Activated CD8-positive, alpha-beta memory T cell treated with anti-CD3 and anti-CD28 coated beads, Interleukin-2, amount 50 U/mL, for 4 hours (primary cell): Measurements from ENCODE around the gene FSTL3.
"Not testable (repeated sequence)": the region's sequence is repeated elsewhere in the genome, so short reads cannot be mapped to it uniquely, and the experiment has no call there.

ENCODE experiments used
- DNase-seq: peaks from one replicate; pipeline ENCODE4 v3.0.0-alpha.2; 2020

The FSTL3 gene

DNA sequence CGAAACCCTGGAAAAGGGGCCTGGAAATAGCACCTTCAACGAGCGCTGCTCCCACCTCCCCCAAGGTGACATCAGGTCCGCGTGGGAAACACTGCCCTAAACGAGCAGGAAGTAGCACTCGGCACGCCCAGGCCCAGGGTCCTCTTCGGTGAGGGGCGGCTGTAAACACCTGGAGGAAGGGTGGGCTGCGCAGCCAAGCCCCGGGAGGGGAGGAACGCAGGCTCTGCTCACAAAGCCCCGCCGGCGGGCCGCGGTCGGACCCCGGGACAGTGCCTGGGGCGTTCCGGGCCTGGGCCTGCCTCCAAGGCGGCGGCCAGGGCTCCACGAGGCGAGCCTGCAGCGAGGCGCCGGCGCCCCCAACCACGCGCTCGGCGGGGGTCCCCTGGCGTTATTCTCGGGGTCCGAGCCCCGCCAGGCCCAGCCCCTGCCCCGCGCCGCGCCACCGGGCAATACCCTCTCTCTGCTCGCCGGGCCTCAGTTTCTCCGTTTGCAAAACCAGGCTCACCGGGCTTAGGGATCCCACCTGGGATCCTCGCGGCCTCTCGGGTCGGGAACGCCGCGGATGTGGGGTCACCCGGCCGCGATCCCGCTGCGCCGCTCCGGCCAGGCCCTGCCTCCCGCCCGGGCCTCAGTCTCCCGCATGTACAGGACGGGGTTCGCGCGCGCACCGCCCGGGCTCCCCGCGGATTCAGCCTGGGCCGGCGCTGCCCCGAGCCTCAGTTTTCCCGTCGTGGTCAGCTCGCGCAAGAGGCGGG, 13.8 kb upstream of the FSTL3 start:
- peak; percentile 78 for DNase-seq

DNA sequence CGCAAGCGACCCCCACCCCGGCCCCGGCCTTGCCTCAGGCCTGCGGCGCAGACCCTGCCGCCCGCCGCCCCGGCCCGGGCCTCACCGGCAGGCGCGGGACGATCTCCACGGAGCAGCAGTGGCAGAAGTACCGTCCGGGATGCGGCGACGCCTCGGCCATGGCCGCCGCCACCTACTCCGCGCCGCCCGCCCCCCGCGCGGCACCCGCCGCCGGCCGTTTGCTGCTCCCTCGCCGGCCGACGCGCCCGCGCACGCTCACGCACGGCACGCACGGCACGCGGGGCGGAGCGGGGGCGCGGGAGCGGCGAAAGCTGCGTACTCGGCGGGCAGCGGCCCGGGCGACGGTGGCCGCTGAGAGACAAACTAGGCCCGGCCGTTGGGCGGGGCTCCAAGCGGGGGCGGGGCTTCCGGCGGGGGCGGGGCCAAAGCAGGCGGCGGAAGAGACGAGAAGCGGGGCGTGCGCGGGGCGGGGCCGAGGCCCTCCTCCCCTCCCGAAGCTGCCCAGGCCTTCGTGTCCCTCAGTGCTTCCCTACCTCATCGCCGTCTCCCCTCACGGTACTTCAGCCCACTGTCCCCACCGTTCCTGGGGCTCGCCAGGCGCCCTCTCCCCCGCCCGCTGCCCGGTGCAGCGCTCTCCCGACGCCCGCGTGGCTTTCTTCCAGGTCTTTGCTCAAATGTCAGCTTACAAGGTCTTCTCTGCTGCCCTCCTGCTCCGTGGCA, 13.1 kb upstream of the FSTL3 start, which contains the start of gene RNF126:
TSS of gene RNF126 (minus strand) at position 253 of the 720 bp plus-strand sequence. CDS start at position 160, 93 bp downstream.
- DNase-seq = peak; percentile 91

DNA sequence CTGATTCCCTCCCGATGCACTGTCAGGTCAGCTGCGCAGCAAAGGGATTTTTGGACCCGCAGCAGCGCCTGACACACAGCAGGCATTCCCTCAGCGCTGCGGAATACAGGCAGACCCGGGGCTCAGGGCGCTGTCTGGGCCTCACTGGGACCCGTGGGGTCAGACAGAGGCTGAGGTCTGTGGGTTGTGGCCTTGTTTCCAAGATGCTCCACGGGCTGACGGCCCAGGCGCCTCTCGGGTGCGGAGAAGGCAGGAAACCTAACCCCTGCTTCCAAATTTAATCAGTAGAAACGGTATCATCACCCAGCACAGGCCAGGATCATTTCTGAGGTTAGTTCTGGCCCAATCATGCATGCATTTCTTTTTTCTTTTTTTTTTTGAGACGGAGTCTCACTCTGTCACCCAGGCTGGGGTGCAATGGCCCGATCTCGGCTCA, 12.5 kb upstream of the FSTL3 start:
- DNase-seq = no peak

DNA sequence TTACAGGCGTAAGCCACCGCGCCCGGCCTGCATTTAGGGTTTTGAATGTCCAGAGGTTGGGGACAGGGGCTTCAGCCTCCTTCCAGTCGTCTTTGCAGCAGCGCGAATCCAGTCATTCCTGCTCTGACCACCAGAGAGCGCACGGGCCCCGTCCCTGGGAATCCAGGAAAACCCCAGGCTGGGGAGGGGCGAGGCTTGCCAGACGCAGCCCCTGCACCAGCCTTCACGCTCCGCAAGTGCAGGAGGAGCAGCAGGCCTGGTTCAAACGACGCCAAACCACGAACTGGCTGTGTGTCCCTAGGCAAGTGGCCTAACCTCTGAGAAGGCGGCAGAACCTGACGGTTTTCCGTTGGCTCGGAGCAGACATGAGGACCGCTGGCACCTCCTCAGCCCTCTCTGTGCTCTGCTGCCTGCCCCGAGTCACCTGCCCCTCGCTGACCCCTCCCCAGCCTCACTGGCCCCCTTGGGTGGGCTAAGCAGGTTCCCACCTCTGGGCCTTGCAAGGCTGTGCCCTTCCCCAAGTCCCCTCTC, 11.2 kb upstream of the FSTL3 start:
- peak; percentile 83 for DNase-seq

DNA sequence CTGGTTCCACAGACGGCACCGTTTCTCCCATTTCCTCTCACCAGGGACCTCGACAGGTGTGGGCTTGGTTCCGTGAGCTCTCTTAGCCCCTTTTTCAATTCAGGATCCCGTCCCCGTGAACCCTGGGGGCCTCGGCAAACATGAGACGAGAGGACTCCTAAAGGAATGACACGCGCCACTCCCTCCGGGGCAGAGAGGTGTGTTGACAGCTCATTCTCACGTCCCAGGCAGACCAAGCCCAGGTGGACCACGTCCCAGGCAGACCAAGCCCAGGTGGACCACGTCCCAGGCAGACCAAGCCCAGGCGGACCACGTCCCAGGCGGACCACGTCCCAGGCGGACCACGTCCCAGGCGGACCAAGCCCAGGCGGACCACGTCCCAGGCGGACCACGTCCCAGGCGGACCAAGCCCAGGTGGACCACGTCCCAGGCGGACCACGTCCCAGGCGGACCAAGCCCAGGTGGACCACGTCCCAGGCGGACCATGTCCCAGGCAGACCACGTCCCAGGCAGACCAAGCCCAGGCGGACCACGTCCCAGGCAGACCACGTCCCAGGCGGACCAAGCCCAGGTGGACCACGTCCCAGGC, 9.1 kb upstream of the FSTL3 start:
- DNase-seq = not testable (repeated sequence)

DNA sequence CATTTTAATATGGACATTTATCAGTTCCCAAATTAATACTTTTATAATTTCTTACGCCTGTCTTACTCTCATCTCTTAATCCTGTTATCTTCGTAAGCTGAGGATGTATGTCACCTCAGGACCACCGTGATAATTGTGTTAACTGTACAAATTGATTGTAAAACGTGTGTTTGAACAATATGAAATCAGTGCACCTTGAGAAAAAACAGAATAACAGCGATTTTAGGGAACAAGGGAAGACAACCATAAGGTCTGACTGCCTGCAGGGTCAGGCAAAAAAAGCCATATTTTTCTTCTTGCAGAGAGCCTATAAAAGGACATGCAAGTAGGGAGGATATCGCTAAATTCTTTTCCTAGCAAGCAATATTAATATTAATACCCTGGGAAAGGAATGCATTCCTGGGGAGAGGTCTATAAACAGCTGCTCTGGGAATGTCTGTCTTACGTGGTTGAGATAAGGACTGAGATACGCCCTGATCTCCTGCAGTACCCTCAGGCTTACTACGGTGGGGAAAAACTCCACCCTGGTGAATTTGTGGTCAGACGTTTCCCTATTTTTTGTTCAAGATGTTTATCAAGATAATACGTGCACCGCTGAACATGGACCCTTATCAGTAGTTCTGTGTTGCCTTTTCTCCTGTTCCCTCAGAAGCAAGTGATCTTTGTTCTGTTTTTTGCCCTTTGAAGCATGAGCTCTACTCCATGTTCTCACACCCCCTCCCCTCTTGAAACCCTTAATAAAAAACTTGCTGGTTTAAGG, 7.3 kb upstream of the FSTL3 start:
- DNase-seq = not testable (repeated sequence)

DNA sequence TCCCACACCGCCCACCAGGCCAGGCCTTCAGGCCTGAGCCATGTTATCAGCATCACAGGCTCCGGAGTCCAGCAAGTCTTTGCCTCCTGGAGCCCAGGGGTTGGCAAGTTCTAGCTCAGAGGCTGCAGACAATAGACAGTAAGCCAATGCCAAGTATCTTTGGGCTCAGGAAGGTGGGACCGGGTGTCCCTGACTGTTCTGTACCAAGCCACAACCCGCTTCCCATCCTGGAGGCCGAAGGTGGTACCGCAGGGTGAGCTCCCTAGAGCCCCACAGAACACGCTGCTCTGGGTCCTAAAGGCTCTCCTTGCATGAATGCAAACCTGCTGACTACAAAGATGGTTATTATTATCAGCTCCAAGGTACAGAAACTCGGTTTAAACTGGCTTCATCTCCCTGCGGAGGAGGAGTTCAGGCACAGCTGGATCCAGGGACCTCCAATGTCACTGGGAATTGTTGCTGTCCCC, 5.5 kb upstream of the FSTL3 start:
- DNase-seq = no peak

DNA sequence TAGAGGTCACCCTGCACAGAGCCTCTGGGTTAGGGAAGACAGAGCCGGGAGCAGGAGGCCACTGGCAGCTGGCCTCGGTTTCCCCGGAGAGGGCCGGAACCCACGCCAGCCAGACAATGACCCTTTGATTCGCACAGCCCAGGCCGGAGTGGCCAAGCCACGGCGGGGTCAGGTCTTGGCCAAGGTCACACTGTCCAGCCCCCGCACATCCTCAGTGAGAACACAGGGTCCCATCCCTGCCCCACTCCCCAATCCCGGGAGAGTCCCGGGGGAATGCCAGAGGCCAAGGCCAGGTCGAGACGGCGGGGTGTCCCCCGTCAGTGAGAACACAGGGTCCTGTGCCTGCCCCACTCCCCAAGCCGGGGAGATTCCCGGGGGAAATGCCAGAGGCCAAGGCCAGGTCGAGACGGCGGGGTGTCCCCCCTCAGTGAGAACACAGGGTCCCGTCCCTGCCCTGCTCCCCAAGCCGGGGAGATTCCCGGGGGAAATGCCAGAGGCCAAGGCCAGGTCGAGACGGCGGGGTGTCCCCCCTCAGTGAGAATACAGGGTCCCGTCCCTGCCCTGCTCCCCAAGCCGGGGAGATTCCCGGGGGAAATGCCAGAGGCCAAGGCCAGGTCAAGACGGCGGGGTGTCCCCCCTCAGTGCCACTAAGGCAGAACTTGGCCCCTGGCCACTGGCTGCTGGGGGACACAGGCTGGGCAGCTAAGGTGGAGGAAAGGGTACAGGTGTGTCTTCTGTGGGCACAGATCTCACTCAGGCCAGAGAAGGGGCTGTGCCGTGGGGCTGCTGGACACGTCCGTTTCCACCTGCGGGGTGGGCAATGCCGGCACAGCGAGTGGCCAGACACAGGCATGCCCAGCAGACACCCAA, 1.7 kb upstream of the FSTL3 start:
- DNase-seq = no peak

DNA sequence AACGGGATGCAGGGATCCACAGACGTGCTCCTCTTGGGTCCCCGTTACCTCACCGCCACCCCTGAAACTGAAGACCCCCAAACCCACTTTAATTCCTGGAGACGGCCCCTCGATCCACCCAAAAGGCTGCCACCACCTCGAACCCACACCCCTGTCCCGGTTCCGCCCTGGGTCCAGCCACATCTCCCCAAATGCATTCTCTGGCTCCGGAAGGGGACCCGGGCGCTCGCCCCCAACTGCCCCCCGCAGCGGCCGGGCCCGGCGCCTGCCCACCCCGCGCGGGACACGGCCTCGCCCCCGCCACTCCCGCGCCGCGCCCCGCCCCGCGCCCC, 219 bp upstream of the FSTL3 start:
- DNase-seq = no peak

DNA sequence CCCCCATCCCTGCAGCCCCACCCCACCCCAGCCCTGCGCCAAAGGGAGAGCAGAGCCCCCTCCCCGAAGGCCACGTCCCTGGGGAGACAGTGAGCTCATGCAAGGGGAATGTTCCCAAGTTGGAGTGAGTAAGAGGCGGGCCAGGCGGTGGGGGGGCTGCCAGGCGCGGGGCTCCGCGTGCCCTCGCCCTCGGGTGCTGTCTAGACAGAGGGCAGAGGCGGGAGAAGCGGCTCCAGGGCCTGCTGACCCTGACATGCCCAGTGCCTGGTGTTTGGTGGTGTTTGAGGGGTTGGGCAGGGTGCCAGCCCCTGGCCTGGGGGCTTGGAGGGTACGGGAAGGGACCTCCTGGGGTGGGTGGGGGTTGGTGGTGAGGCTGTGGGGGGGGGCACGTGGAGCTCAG, 1.0 kb downstream of the FSTL3 start:
- DNase-seq = no peak

DNA sequence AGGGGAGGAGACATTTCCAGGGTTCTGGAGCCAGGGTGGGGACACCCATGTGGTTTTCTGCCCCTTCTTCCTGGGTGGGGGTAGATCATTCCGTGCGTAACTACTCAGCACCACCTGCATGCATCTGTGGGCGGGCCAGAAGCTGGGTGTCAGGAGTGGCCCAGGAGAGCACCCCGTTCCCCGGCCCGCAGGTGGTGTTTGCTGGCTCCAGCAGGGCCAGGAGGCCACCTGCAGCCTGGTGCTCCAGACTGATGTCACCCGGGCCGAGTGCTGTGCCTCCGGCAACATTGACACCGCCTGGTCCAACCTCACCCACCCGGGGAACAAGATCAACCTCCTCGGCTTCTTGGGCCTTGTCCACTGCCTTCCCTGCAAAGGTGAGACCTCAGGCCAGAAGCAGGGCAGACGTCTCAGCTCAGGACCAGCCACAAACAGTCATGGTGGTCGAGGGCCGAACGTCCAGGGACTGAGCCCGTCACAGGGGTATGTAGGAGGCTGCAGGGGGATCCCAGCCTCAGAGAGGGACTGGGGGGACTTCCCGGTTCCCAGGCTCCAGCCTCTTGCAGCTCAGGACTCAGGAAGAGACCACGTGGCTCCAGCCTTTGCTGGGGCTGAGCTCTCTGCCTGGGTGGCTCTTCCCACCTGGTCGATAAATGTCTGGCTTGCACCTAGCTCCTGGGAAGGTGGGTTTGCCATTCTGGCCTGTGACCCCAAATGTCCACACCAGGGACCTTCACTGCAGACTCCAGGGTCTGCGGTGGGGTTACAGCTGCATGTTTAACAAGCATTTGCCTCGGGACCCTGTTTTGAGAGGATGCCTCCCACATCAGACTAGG, 1.6 kb downstream of the FSTL3 start:
- DNase-seq = no peak

DNA sequence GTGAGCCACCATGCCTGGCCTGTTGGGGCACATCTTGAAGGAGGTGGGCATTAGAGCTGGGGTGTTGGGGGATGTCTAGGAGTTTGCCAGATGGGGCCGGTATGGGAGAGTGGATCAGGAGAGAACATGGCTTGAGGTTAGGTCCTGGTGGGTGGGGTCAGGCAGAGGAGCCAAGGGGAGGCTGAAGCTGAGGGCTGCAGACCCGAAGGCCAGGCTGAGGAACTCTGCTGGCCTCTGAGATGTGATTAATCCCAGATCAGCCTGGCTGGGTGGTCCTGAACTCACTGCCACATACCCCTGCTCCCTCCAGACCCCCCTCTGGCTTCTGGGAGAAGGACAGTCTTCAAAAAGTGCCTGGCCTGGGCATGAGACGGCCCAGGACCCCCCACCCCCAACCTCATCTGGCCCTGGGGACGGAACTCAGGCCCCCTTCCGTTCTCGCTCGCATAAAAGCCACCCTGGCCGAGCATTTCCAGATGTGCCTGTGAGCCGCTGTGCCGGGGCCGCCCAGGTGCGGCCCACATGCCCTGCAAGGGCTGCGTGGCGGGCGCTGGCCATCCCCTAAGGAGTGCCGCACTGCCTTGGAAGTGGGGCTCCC, 2.7 kb downstream of the FSTL3 start:
- no peak for DNase-seq

DNA sequence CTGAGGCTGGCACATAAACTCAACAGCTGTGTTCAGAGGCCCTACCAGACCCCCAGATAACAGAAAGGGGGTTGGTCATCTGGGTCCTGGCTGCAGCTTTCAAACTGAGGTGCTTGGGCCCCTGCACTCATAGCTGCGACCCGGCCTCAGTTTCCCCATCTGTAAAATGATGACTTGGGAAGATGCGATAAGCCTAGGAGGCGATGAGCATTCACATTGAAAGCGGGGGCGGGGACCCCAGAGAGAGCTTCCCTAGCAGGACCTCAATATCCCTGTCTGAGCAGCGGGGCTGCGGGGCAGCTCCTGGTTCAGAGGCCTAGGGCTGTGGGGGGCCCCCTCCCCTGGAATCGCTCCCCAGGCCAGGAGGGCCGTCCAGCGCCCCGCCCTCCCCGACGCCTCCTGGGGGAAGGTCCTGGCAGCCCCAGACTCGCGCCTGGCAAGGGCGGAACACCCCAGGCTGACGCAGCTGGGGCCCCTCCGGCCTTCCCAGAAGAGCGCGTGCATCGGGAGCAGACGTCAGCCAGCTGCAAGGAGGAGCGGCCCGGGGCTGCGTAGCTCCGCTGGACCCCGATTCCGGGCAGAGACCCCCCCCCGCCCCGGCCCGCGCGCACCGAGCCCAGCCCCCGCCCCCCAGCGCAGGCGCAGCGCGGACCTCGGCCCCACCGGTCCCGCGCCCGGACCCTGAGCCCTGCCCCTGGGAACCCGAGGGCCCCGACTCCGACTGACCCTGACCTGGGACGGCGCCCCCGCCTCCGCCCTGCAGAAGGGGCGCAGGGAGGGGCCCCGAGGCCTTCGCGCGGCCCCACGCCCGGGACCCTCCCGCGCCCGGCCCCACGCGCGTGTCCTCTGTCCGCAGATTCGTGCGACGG, 3.5 kb downstream of the FSTL3 start:
- no peak for DNase-seq

DNA sequence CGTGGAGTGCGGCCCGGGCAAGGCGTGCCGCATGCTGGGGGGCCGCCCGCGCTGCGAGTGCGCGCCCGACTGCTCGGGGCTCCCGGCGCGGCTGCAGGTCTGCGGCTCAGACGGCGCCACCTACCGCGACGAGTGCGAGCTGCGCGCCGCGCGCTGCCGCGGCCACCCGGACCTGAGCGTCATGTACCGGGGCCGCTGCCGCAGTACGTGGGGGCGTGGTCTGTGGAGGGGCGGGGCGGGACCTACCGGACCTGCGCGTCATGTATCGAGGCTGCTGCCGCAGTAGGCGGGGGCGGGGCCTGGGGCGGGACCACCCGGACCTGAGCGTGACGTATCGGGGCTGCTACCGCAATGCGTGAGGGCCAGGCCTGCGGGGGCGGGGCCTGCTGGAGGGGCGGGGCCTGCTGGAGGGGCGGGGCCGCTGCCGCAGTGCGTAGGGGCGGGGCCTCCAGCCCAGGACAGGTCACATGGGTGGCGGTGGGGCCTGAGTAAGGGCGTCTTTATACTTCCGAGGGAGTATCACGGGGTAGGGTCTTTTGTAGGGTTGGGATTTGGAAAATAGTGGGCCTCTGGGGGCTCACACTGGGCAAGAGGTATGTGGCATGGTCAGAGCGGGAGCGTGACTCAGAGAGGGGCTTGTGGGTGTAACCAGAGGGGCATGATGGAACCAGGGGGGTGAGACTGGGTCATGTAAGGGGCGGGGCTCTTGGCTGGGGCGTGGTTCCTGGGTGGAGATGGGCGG, 4.3 kb downstream of the FSTL3 start:
- DNase-seq = peak; percentile 100

DNA sequence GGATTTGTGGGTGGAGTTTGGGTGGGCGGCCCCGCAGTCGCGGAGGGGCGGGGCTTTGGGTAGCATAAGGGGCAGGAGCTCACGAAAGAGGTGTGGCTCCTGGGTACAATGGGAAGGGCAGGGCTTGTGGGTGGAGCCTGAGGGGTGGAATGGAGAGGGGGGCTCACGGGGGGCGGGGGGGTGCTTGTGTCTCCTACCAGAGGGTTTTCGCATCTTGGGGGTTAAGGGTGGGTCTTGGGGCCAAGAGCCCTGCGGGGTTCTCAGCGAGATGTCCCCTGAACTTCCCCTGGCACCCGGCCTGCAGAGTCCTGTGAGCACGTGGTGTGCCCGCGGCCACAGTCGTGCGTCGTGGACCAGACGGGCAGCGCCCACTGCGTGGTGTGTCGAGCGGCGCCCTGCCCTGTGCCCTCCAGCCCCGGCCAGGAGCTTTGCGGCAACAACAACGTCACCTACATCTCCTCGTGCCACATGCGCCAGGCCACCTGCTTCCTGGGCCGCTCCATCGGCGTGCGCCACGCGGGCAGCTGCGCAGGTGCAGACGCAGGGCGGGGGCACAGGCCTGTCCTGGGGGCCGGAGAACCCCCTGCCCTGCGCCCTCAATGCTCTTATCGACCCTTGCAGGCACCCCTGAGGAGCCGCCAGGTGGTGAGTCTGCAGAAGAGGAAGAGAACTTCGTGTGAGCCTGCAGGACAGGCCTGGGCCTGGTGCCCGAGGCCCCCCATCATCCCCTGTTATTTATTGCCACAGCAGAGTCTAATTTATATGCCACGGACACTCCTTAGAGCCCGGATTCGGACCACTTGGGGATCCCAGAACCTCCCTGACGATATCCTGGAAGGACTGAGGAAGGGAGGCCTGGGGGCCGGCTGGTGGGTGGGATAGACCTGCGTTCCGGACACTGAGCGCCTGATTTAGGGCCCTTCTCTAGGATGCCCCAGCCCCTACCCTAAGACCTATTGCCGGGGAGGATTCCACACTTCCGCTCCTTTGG, 5.1 kb downstream of the FSTL3 start:
- DNase-seq = peak; percentile 90

DNA sequence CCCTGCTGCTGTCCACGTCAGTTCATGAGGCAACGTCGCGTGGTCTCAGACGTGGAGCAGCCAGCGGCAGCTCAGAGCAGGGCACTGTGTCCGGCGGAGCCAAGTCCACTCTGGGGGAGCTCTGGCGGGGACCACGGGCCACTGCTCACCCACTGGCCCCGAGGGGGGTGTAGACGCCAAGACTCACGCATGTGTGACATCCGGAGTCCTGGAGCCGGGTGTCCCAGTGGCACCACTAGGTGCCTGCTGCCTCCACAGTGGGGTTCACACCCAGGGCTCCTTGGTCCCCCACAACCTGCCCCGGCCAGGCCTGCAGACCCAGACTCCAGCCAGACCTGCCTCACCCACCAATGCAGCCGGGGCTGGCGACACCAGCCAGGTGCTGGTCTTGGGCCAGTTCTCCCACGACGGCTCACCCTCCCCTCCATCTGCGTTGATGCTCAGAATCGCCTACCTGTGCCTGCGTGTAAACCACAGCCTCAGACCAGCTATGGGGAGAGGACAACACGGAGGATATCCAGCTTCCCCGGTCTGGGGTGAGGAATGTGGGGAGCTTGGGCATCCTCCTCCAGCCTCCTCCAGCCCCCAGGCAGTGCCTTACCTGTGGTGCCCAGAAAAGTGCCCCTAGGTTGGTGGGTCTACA, 6.6 kb downstream of the FSTL3 start:
- DNase-seq = no peak

DNA sequence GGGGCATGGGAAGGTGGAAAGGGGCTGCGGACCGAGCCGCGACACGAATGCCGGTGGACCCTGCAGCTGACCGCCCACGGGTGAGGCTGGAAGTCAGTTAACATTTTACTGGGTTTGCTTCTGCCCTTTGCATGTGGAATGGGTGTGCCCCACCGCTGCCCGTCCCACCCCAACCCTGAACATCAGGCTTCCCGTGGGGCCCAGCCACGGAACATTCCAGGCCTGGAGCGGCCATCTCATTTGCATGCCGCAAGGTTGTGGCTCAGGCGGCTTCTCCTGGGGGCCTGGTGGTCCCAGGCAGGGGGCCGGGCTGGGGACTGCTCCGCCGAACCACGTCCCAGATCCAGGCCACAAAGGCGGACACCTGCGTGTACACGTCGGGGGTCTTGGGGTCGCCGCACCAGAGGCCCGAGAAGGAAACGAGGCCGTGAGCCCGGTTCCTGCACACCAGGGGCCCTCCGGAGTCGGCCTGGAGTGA, 9.3 kb downstream of the FSTL3 start:
- DNase-seq = no peak
